ENCODE measurements around the gene B3GNT8. TPM values are rescaled to one million over a fixed set of nuclear protein-coding genes. Genes with fewer than 3 reads are reported as not detected.

Gene B3GNT8
- total and polyA plus RNA-seq, 2 donors (not counting 1 experiment from before 2014, with no cell fraction given) = 0.27 TPM; not detected in 1

DNA sequence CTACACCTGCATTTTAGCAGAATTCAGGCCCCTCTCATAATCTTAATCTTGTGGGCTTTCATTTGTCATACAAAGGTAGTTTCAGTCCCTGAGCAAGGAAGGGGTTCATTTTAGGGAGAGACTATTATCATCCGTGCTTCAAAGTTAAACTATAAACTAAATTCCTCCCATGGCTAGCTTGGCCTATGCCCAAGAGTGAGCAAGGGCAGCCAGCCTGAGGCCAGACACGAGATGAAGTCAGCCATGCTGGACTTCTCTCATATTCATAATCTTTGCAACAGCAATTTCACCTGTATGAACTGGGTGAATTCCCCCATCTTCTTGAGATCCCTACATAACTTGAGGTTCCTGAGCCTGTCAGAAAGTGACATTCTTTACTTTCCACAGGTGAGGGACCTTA, 28.8 kb upstream of the B3GNT8 start:
- Histone ChIP-seq H3K4me2 (replicated peaks; ENCODE audit: low read depth, low read length, poor library complexity, severe bottlenecking) (no peak overlapping the region), H3K9me3 (ENCODE audit: control extremely low read depth in 1 of 3, control insufficient read depth in 2 of 3, insufficient read depth in 1 of 3, low read length in 2 of 3) (no peaks in the 10 kb centered on the region), H3K27ac (ENCODE audit: low read length in 2 of 2) (no peak overlapping the region), H3K27me3 (replicated peaks in 1 of 4; ENCODE audit: control extremely low read depth in 1 of 4, control insufficient read depth in 3 of 4, insufficient read depth in 4 of 4, low read length in 3 of 4) (no peaks in the 10 kb centered on the region), H2AFZ (ENCODE audit: insufficient read depth, low read depth, low read length, poor library complexity, severe bottlenecking) (no peak overlapping the region), H3K9ac (ENCODE audit: low read length) (no peak overlapping the region), H3K79me2 (ENCODE audit: control insufficient read depth, insufficient read depth, low read length) (no peaks in the 10 kb centered on the region), H3K36me3 (replicated peaks in 1 of 2; ENCODE audit: control extremely low read depth in 1 of 2, control insufficient read depth in 1 of 2, extremely low read depth in 1 of 2, insufficient read depth in 2 of 2, low read length in 1 of 2) (no peaks in the 10 kb centered on the region), H3K4me3 (ENCODE audit: control extremely low read depth in 1 of 5, extremely low read depth in 1 of 5, insufficient read depth in 1 of 5, low read depth in 2 of 5, low read length in 4 of 5) (no peak overlapping the region), H3K4me1 (ENCODE audit: control insufficient read depth in 2 of 2, insufficient read depth in 2 of 2, low read length in 2 of 2) (peaks cover 8 to 11% of the 10 kb centered on the region in 2 donors), H4K20me1 (ENCODE audit: control insufficient read depth, insufficient read depth, low read length, poor library complexity, severe bottlenecking) (no peaks in the 10 kb centered on the region)
- Mint-ChIP-seq H3K4me1 (peaks cover 28% of the 10 kb centered on the region), H3K4me3 (no peak overlapping the region), H3K9me3 (ENCODE audit: insufficient read depth) (no peaks in the 10 kb centered on the region), H3K27ac (no peak overlapping the region), H3K27me3 (peaks cover 6% of the 10 kb centered on the region)
- TF ChIP-seq, protein P1, sequence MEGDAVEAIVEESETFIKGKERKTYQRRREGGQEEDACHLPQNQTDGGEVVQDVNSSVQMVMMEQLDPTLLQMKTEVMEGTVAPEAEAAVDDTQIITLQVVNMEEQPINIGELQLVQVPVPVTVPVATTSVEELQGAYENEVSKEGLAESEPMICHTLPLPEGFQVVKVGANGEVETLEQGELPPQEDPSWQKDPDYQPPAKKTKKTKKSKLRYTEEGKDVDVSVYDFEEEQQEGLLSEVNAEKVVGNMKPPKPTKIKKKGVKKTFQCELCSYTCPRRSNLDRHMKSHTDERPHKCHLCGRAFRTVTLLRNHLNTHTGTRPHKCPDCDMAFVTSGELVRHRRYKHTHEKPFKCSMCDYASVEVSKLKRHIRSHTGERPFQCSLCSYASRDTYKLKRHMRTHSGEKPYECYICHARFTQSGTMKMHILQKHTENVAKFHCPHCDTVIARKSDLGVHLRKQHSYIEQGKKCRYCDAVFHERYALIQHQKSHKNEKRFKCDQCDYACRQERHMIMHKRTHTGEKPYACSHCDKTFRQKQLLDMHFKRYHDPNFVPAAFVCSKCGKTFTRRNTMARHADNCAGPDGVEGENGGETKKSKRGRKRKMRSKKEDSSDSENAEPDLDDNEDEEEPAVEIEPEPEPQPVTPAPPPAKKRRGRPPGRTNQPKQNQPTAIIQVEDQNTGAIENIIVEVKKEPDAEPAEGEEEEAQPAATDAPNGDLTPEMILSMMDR (IDR thresholded peaks at IDR 0.05) = no peak
- TF ChIP-seq EZH2 (IDR thresholded peaks at IDR 0.05; ENCODE audit: borderline replicate concordance, insufficient read depth, low read depth, low read length, poor library complexity, severe bottlenecking) = no peak
- ChIA-PET POLR2A (interaction anchor here (1.7 kb wide), 1 partner anchor 75 kb away, joined by 3 read pairs; no protein-coding TSS in a partner anchor), CTCF (interaction anchor here (1.0 to 2.3 kb wide), 6 partner anchors 10 to 141 kb away, joined by 3 to 15 read pairs (median 4); no protein-coding TSS in a partner anchor)
- WGBS (ENCODE audit: insufficient coverage) = 100% methylated on average over 1 of the region's 2 CpGs
- intact Hi-C loops (cut with micrococcal nuclease) = no loop called here
- DNase-seq (no peak), ATAC-seq (ENCODE audit: low read depth) (no peak)

DNA sequence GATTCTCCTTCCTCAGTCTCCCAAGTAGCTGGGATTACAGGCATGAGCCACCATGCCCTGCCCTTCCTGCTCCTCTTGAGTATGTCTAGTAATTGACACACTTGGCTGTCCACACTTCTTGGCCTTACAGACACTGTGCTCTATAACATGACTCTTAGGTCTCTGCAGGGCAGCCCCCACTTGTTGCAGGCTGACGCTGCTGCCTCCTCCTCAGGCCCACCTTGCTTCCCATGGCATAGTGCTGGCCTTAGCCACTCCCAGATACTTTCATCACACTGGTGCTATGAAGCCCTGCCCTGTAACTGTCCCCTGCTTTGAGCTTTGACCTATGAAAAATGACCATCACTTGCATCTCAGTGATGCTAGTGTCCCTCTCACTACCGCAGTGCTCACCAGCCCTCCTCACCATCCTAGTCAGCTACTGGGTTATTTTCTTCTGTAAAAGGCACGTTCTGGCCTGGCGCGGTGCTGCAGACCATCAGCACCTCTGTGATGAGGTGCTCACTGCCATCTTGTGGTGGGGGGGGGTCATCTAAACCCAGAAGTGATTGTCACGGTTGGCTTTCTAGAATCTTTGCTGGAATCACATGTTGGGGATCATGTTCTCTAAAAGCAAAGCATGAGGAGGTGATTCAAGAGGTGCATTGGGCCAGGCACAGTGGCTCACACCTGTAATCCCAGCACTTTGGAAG, 25.6 kb upstream of the B3GNT8 start:
- Mint-ChIP-seq H3K4me1 (peaks cover 37% of the 10 kb centered on the region), H3K27ac (peak overlapping the region; percentile 13), H3K27me3 (peaks cover 6% of the 10 kb centered on the region), H3K9me3 (ENCODE audit: insufficient read depth) (no peaks in the 10 kb centered on the region), H3K4me3 (no peak overlapping the region)
- no peak for TF ChIP-seq EZH2 (IDR thresholded peaks at IDR 0.05; ENCODE audit: borderline replicate concordance, insufficient read depth, low read depth, low read length, poor library complexity, severe bottlenecking)
- TF ChIP-seq, protein P1 (IDR thresholded peaks at IDR 0.05) = no peak
- 88% methylated on average over 5 of the region's 6 CpGs for WGBS (ENCODE audit: insufficient coverage)
- Histone ChIP-seq H3K27me3 (replicated peaks in 1 of 4; ENCODE audit: control extremely low read depth in 1 of 4, control insufficient read depth in 3 of 4, insufficient read depth in 4 of 4, low read length in 3 of 4) (no peaks in the 10 kb centered on the region), H3K4me3 (ENCODE audit: control extremely low read depth in 1 of 5, extremely low read depth in 1 of 5, insufficient read depth in 1 of 5, low read depth in 2 of 5, low read length in 4 of 5) (no peak overlapping the region), H3K4me2 (replicated peaks; ENCODE audit: low read depth, low read length, poor library complexity, severe bottlenecking) (no peak overlapping the region), H3K4me1 (ENCODE audit: control insufficient read depth in 2 of 2, insufficient read depth in 2 of 2, low read length in 2 of 2) (peaks cover 12 to 22% of the 10 kb centered on the region in 2 donors), H3K9ac (ENCODE audit: low read length) (no peak overlapping the region), H2AFZ (ENCODE audit: insufficient read depth, low read depth, low read length, poor library complexity, severe bottlenecking) (no peak overlapping the region), H3K36me3 (replicated peaks in 1 of 2; ENCODE audit: control extremely low read depth in 1 of 2, control insufficient read depth in 1 of 2, extremely low read depth in 1 of 2, insufficient read depth in 2 of 2, low read length in 1 of 2) (no peaks in the 10 kb centered on the region), H3K9me3 (ENCODE audit: control extremely low read depth in 1 of 3, control insufficient read depth in 2 of 3, insufficient read depth in 1 of 3, low read length in 2 of 3) (no peaks in the 10 kb centered on the region), H3K79me2 (ENCODE audit: control insufficient read depth, insufficient read depth, low read length) (no peaks in the 10 kb centered on the region), H3K27ac (ENCODE audit: low read length in 2 of 2) (no peak overlapping the region), H4K20me1 (ENCODE audit: control insufficient read depth, insufficient read depth, low read length, poor library complexity, severe bottlenecking) (no peaks in the 10 kb centered on the region)
- ChIA-PET CTCF (interaction anchor here (0.9 to 10.9 kb wide), 5 partner anchors 13 to 162 kb away, joined by 3 to 442 read pairs (median 10); partner anchors contain the start of genes CEACAM21 and DMAC2), POLR2A (no interaction called here)
- DNase-seq = no peak
- no peak for ATAC-seq (ENCODE audit: low read depth)
- intact Hi-C loops (cut with micrococcal nuclease) = no loop called here
